SK-N-SH treated with all-trans-retinoic acid at 6 μM for 48 hours (cell line): ENCODE data around the gene TUT4.

Experiments
- ARNTL ChIP-seq: fragments of 450-650 bp; formaldehyde crosslinking; IDR thresholded peaks from 2 replicates; pipeline ENCODE4 v1.5.0; 2020; ENCODE audit warnings: low read depth, mild to moderate bottlenecking, moderate library complexity, borderline replicate concordance
- BACH2 ChIP-seq: fragments of 250-450 bp; sonication (Bioruptor Pico); IDR thresholded peaks from 2 replicates; pipeline ENCODE4 v1.9.0; 2021; ENCODE audit warnings: mild to moderate bottlenecking, borderline replicate concordance
- CSDC2 ChIP-seq: fragments of 250-450 bp; sonication (Bioruptor Pico); IDR thresholded peaks from 2 replicates; pipeline ENCODE4 v1.5.0; 2020; ENCODE audit warnings: mild to moderate bottlenecking, moderate library complexity
- GLIS3 ChIP-seq: fragments of 250-450 bp; sonication (Bioruptor Pico); IDR thresholded peaks from 2 replicates; pipeline ENCODE4 v1.5.0; 2020; ENCODE audit warnings: mild to moderate bottlenecking, moderate library complexity
- TOX ChIP-seq: fragments of 250-450 bp; sonication (Bioruptor Pico); IDR thresholded peaks from 2 replicates; pipeline ENCODE4 v1.8.0; 2021; ENCODE audit warnings: mild to moderate bottlenecking, moderate library complexity, borderline replicate concordance

- TF ChIP-seq TOX (no peak), GLIS3 (CRISPR knock-in tag) (no peak), BACH2 (CRISPR knock-in tag) (no peak), ARNTL (CRISPR knock-in tag) (no peak), CSDC2 (CRISPR knock-in tag) (no peak)
These were observed 125.7 kb downstream of the TUT4 start for GRCh38 chr1:52427152-52427551.
